ENCODE measurements around the gene ZNF134.
A peak's percentile ranks its signal among the peaks of the same experiment; 100 is the strongest.

Gene ZNF134

DNA sequence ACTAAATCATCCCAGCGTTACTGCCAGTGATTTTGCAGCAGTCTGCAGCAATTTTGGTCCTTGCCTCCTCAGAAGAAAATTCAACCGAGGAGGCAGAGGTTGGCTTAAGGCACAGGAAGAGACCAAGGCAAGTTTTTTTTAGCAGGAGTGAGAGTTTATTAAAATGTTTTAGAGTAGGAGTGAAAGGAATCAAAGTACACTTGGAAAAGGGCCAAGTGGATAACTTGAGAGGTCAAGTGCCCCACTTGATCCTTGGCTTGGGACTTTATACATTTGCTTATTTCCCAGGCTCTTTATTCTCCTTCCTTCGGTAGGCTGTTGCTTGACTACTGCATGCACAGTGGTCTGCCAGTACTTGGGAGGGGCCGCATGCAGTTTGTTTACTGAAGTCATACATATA lies 2.9 kb upstream of the ZNF134 start:
- Mint-ChIP-seq H3K4me1 (peaks cover 16 to 25% of the 10 kb centered on the region in 2 donors), H3K4me3 (no peak overlapping the region), H3K9me3 (peaks cover 14 to 15% of the 10 kb centered on the region in 2 donors), H3K27ac (no peak overlapping the region), H3K36me3 (peaks cover 35 to 46% of the 10 kb centered on the region in 2 donors), H3K27me3 (no peaks in the 10 kb centered on the region)
- no peak for ATAC-seq (replicated peaks)
- no peak for DNase-seq

- peaks cover 33 to 38% of the 10 kb centered on the region in 2 donors for H3K4me1 Mint-ChIP-seq
- no peak for ATAC-seq (replicated peaks)
- peak overlapping the region; percentile 95 for H3K27ac Mint-ChIP-seq
- no peak for DNase-seq
- H3K9me3 Mint-ChIP-seq, result peaks cover 46 to 48% of the 10 kb centered on the region in 2 donors
- H3K4me3 Mint-ChIP-seq, result peak overlapping the region; percentile 86 to 96
- H3K36me3 Mint-ChIP-seq, result peaks cover 62 to 65% of the 10 kb centered on the region in 2 donors
- H3K27me3 Mint-ChIP-seq, result no peaks in the 10 kb centered on the region
Observed at GRCh38 chr19:57615346-57615745, 1.3 kb downstream of the ZNF134 start.

DNA sequence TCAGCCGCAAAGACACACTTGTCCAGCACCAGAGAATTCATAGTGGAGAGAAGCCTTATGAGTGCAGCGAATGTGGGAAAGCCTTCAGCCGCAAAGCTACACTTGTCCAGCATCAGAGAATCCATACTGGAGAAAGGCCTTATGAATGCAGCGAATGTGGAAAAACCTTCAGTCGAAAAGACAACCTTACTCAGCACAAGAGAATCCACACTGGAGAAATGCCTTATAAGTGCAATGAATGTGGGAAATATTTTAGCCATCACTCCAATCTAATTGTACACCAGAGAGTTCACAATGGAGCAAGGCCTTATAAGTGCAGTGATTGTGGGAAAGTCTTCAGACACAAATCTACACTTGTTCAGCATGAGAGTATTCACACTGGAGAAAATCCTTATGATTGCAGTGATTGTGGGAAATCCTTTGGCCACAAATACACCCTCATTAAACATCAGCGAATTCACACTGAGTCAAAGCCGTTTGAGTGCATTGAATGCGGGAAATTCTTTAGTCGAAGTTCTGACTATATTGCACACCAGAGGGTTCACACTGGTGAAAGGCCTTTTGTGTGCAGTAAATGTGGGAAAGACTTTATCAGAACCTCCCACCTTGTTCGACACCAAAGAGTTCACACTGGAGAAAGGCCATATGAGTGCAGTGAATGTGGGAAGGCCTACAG lies 6.8 kb downstream of the ZNF134 start:
- H3K36me3 Mint-ChIP-seq, result peaks cover 86 to 98% of the 10 kb centered on the region in 2 donors
- no peaks in the 10 kb centered on the region for H3K27me3 Mint-ChIP-seq
- H3K9me3 Mint-ChIP-seq, result peaks cover 49 to 53% of the 10 kb centered on the region in 2 donors
- H3K4me1 Mint-ChIP-seq, result peaks cover 25 to 32% of the 10 kb centered on the region in 2 donors
- no peak overlapping the region for H3K27ac Mint-ChIP-seq
- H3K4me3 Mint-ChIP-seq, result no peak overlapping the region
- DNase-seq, result no peak
- no peak for ATAC-seq (replicated peaks)

DNA sequence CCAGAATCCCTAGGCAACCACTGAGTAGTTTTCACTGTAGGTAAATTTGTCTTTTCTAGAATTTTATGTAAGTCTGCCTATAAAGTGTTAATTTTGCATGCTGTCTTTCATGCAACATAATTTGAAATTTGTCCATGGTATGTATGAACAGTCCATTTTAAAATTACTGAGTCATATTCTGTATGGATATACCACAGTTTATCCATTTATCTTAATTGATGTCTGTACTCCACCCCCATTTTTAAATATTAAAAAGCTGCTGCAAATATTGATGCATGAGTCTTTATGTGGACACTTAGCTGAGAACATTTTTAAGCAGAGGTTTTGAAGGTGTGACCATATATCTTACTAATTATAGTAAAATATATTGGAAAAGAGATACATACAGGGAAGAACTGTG lies 9.0 kb downstream of the ZNF134 start:
- Mint-ChIP-seq H3K9me3 (peaks cover 35 to 40% of the 10 kb centered on the region in 2 donors), H3K4me3 (no peak overlapping the region), H3K4me1 (peaks cover 10 to 16% of the 10 kb centered on the region in 2 donors), H3K27me3 (no peaks in the 10 kb centered on the region), H3K36me3 (peaks cover 68 to 75% of the 10 kb centered on the region in 2 donors), H3K27ac (peak overlapping the region; percentile 47)
- DNase-seq (no peak), ATAC-seq (replicated peaks) (no peak)

DNA sequence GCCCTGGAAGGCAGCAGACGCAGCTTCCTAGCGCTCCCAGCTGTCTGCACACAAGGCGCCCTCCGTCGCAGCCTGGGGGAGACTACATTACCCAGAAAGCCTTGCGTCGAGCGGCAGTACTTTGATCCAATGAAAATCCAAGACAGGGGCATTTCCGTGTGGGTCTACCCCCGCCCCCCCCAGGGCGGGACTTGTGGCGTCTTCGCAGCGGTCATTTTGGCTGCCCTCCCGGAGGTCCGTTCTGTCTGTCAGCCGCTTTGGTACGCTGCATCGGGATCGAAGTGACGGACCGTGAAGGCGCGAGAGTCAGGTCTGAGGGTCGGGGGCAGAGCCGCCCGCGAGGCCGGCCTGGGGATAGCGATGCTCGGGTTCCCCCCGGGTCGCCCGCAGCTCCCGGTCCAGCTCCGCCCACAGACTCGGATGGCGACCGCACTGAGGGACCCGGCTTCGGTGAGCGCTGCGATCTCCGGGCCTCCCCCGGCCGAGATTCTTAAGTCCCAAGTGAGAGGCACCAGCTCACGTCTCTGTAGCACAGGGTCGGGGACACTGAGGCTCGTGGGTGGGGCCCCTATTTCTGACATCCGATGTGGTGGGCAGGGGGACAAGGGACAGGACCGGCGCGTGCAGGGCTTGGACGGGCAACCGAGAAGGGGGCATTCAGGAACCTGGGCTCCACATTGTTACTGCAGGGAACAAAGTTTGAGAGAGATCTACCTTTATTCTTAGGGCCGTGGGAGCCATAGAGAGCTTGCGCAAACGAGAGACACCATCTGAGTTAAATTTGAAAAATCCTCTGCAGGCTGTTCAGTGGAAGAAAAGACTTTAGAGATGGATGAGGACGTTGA lies 19.2 kb downstream of the ZNF134 start, which contains the start of gene ZNF211:
Gene ZNF211, plus strand, starts transcription at position 182 of the 845 bp plus-strand sequence. Its CDS starts 179 bp downstream, at position 361.
- peak; percentile 84 for DNase-seq
- ATAC-seq (replicated peaks), result peak; percentile 99 to 100
- peaks cover 38 to 48% of the 10 kb centered on the region in 2 donors for H3K36me3 Mint-ChIP-seq
- peaks cover 10 to 12% of the 10 kb centered on the region in 2 donors for H3K9me3 Mint-ChIP-seq
- H3K27ac Mint-ChIP-seq, result peak within 1 kb of the TSS; percentile 94
- no peaks in the 10 kb centered on the region for H3K27me3 Mint-ChIP-seq
- peak within 1 kb of the TSS; percentile 87 to 94 for H3K4me3 Mint-ChIP-seq
- H3K4me1 Mint-ChIP-seq, result peaks cover 14 to 29% of the 10 kb centered on the region in 2 donors

DNA sequence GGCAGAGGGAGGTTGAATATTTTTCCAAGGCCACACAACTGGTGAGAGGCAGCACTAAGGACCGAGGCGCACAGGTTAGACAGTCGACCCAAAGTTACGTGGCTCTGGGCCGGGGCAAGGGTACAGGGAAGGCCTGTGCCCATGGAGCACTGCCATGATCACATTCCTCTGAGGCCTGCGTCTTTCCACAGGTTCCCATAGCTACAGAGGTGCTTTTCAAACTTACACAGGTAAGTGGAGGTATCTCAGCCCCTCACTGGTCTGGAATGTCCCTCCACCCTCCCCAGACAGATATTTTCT lies 19.7 kb downstream of the ZNF134 start:
- H3K4me3 Mint-ChIP-seq, result peak overlapping the region; percentile 87 to 94
- no peaks in the 10 kb centered on the region for H3K27me3 Mint-ChIP-seq
- peak overlapping the region; percentile 94 for H3K27ac Mint-ChIP-seq
- peaks cover 14 to 18% of the 10 kb centered on the region in 2 donors for H3K9me3 Mint-ChIP-seq
- H3K4me1 Mint-ChIP-seq, result peaks cover 14 to 29% of the 10 kb centered on the region in 2 donors
- peaks cover 44 to 54% of the 10 kb centered on the region in 2 donors for H3K36me3 Mint-ChIP-seq
- ATAC-seq (replicated peaks) (no peak), DNase-seq (no peak)

- DNase-seq (no peak), ATAC-seq (replicated peaks) (no peak)
- peaks cover 68 to 81% of the 10 kb centered on the region in 2 donors for H3K36me3 Mint-ChIP-seq
- no peak overlapping the region for H3K4me3 Mint-ChIP-seq
- H3K9me3 Mint-ChIP-seq, result peaks cover 28 to 37% of the 10 kb centered on the region in 2 donors
- peaks cover 14 to 29% of the 10 kb centered on the region in 2 donors for H3K4me1 Mint-ChIP-seq
- H3K27ac Mint-ChIP-seq, result no peak overlapping the region
- no peaks in the 10 kb centered on the region for H3K27me3 Mint-ChIP-seq
Observed at GRCh38 chr19:57637379-57637778, 23.3 kb downstream of the ZNF134 start.

DNA sequence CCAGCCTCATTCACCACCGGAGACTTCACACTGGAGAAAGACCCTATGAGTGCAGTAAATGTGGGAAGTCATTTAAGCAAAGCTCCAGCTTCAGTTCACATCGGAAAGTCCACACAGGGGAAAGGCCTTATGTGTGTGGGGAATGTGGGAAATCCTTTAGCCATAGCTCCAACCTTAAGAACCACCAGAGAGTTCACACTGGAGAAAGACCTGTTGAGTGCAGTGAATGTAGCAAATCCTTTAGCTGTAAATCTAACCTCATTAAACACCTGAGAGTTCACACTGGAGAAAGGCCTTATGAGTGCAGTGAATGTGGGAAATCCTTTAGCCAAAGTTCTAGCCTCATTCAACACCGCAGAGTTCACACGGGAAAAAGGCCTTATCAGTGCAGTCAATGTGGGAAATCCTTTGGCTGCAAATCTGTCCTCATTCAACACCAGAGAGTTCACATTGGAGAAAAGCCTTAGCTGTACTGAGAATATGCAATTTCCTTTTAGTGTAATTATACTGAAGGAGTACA lies 27.7 kb downstream of the ZNF134 start:
- H3K9me3 Mint-ChIP-seq, result peaks cover 22 to 34% of the 10 kb centered on the region in 2 donors
- DNase-seq, result no peak
- H3K27me3 Mint-ChIP-seq, result no peaks in the 10 kb centered on the region
- peaks cover 69 to 71% of the 10 kb centered on the region in 2 donors for H3K36me3 Mint-ChIP-seq
- H3K27ac Mint-ChIP-seq, result no peak overlapping the region
- no peaks in the 10 kb centered on the region for H3K4me1 Mint-ChIP-seq
- no peak for ATAC-seq (replicated peaks)
- no peak overlapping the region for H3K4me3 Mint-ChIP-seq

- H3K9me3 Mint-ChIP-seq, result peaks cover 17 to 28% of the 10 kb centered on the region in 2 donors
- no peak overlapping the region for H3K27ac Mint-ChIP-seq
- peaks cover 62 to 63% of the 10 kb centered on the region in 2 donors for H3K36me3 Mint-ChIP-seq
- DNase-seq, result no peak
- no peak overlapping the region for H3K4me3 Mint-ChIP-seq
- no peaks in the 10 kb centered on the region for H3K27me3 Mint-ChIP-seq
- no peak for ATAC-seq (replicated peaks)
- H3K4me1 Mint-ChIP-seq, result no peaks in the 10 kb centered on the region
Observed at GRCh38 chr19:57642396-57643046, 28.5 kb downstream of the ZNF134 start.

- no peak overlapping the region for H3K27ac Mint-ChIP-seq
- no peak for DNase-seq
- peaks cover 51 to 52% of the 10 kb centered on the region in 2 donors for H3K36me3 Mint-ChIP-seq
- no peaks in the 10 kb centered on the region for H3K27me3 Mint-ChIP-seq
- no peak overlapping the region for H3K4me3 Mint-ChIP-seq
- no peaks in the 10 kb centered on the region for H3K4me1 Mint-ChIP-seq
- no peak for ATAC-seq (replicated peaks)
- peaks cover 11 to 25% of the 10 kb centered on the region in 2 donors for H3K9me3 Mint-ChIP-seq
Observed at GRCh38 chr19:57643734-57644133, 29.7 kb downstream of the ZNF134 start.

- no peak for ATAC-seq (replicated peaks)
- Mint-ChIP-seq H3K9me3 (peaks cover 5 to 9% of the 10 kb centered on the region in 2 donors), H3K36me3 (peaks cover 4 to 15% of the 10 kb centered on the region in 2 donors), H3K4me3 (no peak overlapping the region), H3K27ac (no peak overlapping the region), H3K27me3 (peaks cover 17 to 21% of the 10 kb centered on the region in 2 donors), H3K4me1 (peaks cover 5 to 9% of the 10 kb centered on the region in 2 donors)
- no peak for DNase-seq
Observed at GRCh38 chr19:57648331-57649003, 34.4 kb downstream of the ZNF134 start.

DNA sequence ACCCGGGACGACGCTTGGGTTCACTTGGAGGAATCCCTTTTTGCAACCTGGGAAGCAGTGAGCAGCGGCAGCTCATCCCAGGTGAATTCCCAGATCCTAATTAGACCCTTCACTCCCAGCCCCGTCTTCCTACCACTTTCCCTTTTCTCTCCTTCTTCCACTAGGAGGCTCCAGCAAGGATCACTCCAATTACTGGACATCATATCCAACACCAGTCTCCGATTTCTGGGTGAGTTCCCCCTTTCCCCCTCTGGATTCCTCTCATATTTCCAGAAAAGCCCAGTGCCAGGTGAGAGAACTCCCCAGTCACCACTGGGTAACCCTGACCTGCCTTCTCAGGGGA lies 37.6 kb downstream of the ZNF134 start:
- H3K4me3 Mint-ChIP-seq, result peak overlapping the region in 1 of 2 donors; percentile 38
- DNase-seq, result no peak
- peaks cover 43 to 50% of the 10 kb centered on the region in 2 donors for H3K27me3 Mint-ChIP-seq
- peaks cover 6 to 15% of the 10 kb centered on the region in 2 donors for H3K36me3 Mint-ChIP-seq
- H3K9me3 Mint-ChIP-seq, result peaks cover 16 to 25% of the 10 kb centered on the region in 2 donors
- H3K27ac Mint-ChIP-seq, result peak overlapping the region; percentile 28
- ATAC-seq (replicated peaks), result no peak
- H3K4me1 Mint-ChIP-seq, result peaks cover 5 to 9% of the 10 kb centered on the region in 2 donors

- ATAC-seq (replicated peaks) (no peak), DNase-seq (no peak)
- Mint-ChIP-seq H3K36me3 (peaks cover 6 to 15% of the 10 kb centered on the region in 2 donors), H3K27me3 (peaks cover 48 to 58% of the 10 kb centered on the region in 2 donors), H3K4me3 (no peak overlapping the region), H3K27ac (no peak overlapping the region), H3K9me3 (peaks cover 16 to 24% of the 10 kb centered on the region in 2 donors), H3K4me1 (peaks cover 5 to 9% of the 10 kb centered on the region in 2 donors)
Observed at GRCh38 chr19:57653689-57654088, 39.6 kb downstream of the ZNF134 start.
